HepG2 (cell line): ENCODE results near the gene HIRA. TPM values are rescaled to one million over a fixed set of nuclear protein-coding genes. Genes with fewer than 3 reads are reported as not detected.

Source experiments
- ARID3A ChIP-seq: IDR thresholded peaks from 2 replicates; pipeline ENCODE4 v1.6.1; 2012; ENCODE audit warnings: low read depth, low read length, improper control_type of control experiment
- ATF3 ChIP-seq: sonication (generic); formaldehyde crosslinking; IDR thresholded peaks from 2 replicates; pipeline ENCODE4 v1.4.0; 2020; ENCODE audit warnings: missing genetic modification reagents
- ATRX ChIP-seq: sonication (generic); formaldehyde crosslinking; IDR thresholded peaks from 2 replicates; pipeline ENCODE4 v1.4.0; 2020; ENCODE audit warnings: missing genetic modification reagents, borderline replicate concordance
- CHD4 ChIP-seq: fragments of 200-600 bp; sonication (generic); IDR thresholded peaks from 2 replicates; pipeline ENCODE4 v1.7.0; 2017; ENCODE audit warnings: mild to moderate bottlenecking, low read length, borderline replicate concordance
- CREM ChIP-seq, 2 experiments: sonication (generic) in 1 of 2; formaldehyde crosslinking in 1 of 2; IDR thresholded peaks; 2 replicates each; pipeline versions ENCODE4 v1.4.0 to v1.6.1; 2016 to 2020; ENCODE audit warnings: antibody characterized with exemption in 1 of 2, mild to moderate bottlenecking in 1 of 2, missing genetic modification reagents in 1 of 2
- EED ChIP-seq: sonication (generic); formaldehyde crosslinking; IDR thresholded peaks from 2 replicates; pipeline ENCODE4 v1.5.0; 2020; ENCODE audit warnings: mild to moderate bottlenecking, missing genetic modification reagents
- ELF4 ChIP-seq: sonication (generic); formaldehyde crosslinking; IDR thresholded peaks from 2 replicates; pipeline ENCODE4 v1.5.0; 2020; ENCODE audit warnings: missing genetic modification reagents, mild to moderate bottlenecking, moderate library complexity, borderline replicate concordance
- HNRNPLL ChIP-seq: fragments of 200-400 bp; formaldehyde crosslinking; IDR thresholded peaks from 2 replicates; pipeline ENCODE4 v1.6.1; 2017; ENCODE audit warnings: mild to moderate bottlenecking, low read depth, low read length; ENCODE audit not compliant: poor library complexity, severe bottlenecking
- KDM4B ChIP-seq: sonication (generic); formaldehyde crosslinking; IDR thresholded peaks from 2 replicates; pipeline ENCODE4 v1.4.0; 2020; ENCODE audit warnings: missing genetic modification reagents
- MTF2 ChIP-seq: sonication (generic); formaldehyde crosslinking; IDR thresholded peaks from 2 replicates; pipeline ENCODE4 v1.5.0; 2020; ENCODE audit warnings: missing genetic modification reagents, borderline replicate concordance
- TFDP2 ChIP-seq: sonication (generic); formaldehyde crosslinking; IDR thresholded peaks from 2 replicates; pipeline ENCODE4 v1.4.0; 2020; ENCODE audit warnings: missing genetic modification reagents
- ZFP41 ChIP-seq: sonication (generic); formaldehyde crosslinking; IDR thresholded peaks from 2 replicates; pipeline ENCODE4 v1.4.0; 2020; ENCODE audit warnings: mild to moderate bottlenecking, missing genetic modification reagents, borderline replicate concordance
- ZNF263 ChIP-seq: sonication (generic); formaldehyde crosslinking; IDR thresholded peaks from 2 replicates; pipeline ENCODE4 v1.4.0; 2020; ENCODE audit warnings: missing genetic modification reagents
- ZNF317 ChIP-seq: sonication (generic); formaldehyde crosslinking; IDR thresholded peaks from 2 replicates; pipeline ENCODE4 v1.5.0; 2020; ENCODE audit warnings: mild to moderate bottlenecking, missing genetic modification reagents
- ZNF337 ChIP-seq: sonication (generic); formaldehyde crosslinking; IDR thresholded peaks from 2 replicates; pipeline ENCODE4 v1.5.1; 2020; ENCODE audit warnings: missing genetic modification reagents, low read depth, mild to moderate bottlenecking, borderline replicate concordance
- ZNF563 ChIP-seq: sonication (generic); formaldehyde crosslinking; IDR thresholded peaks from 2 replicates; pipeline ENCODE4 v1.8.0; 2022; ENCODE audit warnings: mild to moderate bottlenecking, moderate library complexity, missing genetic modification reagents
- ZNF589 ChIP-seq: sonication (generic); formaldehyde crosslinking; conservative IDR thresholded peaks from 2 replicates; pipeline ENCODE4 v1.8.0; 2022; ENCODE audit warnings: mild to moderate bottlenecking, moderate library complexity, missing genetic modification reagents
- ZNF773 ChIP-seq: sonication (generic); formaldehyde crosslinking; IDR thresholded peaks from 2 replicates; pipeline ENCODE4 v1.4.0; 2020; ENCODE audit warnings: missing genetic modification reagents, borderline replicate concordance
- ZNF841 ChIP-seq: sonication (generic); formaldehyde crosslinking; IDR thresholded peaks from 2 replicates; pipeline ENCODE4 v1.8.1; 2023; ENCODE audit warnings: missing genetic modification reagents, borderline replicate concordance
- ZSCAN9 ChIP-seq: IDR thresholded peaks from 2 replicates; pipeline ENCODE4 v1.6.1; 2016; ENCODE audit warnings: borderline replicate concordance
- polyA plus RNA-seq, 8 experiments: library from polyadenylated mRNA; depleted of rRNA in 3 of 8; stranded (reverse) in 7 of 8; unstranded in 1 of 8; fragments of >200 nt; fragmentation: Illumina TruSeq in 4 of 8; extraction: Trizol in 4 of 8; gene quantifications; 2 replicates each; pipeline versions ENCODE4 v1.2.1 to v1.2.3, GENCODE V29; 2011 to 2016; ENCODE audit warnings: low read depth in 4 of 8, missing spikeins in 1 of 8, mixed read lengths in 1 of 8; ENCODE audit not compliant: insufficient read depth in 1 of 8
- total RNA-seq, 5 experiments: library from RNA; depleted of rRNA; stranded (reverse); fragments of >200 nt; fragmentation: Illumina TruSeq; extraction: Trizol; gene quantifications; 2 replicates each; pipeline ENCODE4 v1.2.3, GENCODE V29; 2016; ENCODE audit warnings: low read depth in 1 of 5
- TF ChIP-seq, protein P1 (sequence below): sonication (generic); formaldehyde crosslinking; IDR thresholded peaks from 2 replicates; pipeline ENCODE4 v1.4.0; 2020; ENCODE audit warnings: missing genetic modification reagents
- TF ChIP-seq, protein P2 (sequence below), 2 experiments: fragments of 450-650 bp in 1 of 2; sonication (generic) in 1 of 2; formaldehyde crosslinking; IDR thresholded peaks; 2 replicates each; pipeline versions ENCODE4 v1.5.0 to v1.8.0; 2020 to 2022; ENCODE audit warnings: mild to moderate bottlenecking in 1 of 2, missing genetic modification reagents in 1 of 2

Gene HIRA
- total and polyA plus RNA-seq, 2 of the 13 experiments (the other 11 are each of a cell fraction or from before 2014, with no cell fraction given), result 21.5 to 29.2 TPM

- TF ChIP-seq ZNF563 (CRISPR knock-in tag) (no peak; the same call in 1 of the 2 replicates), ZSCAN9 (no peak), ELF4 (no peak), ZFP41 (peak; percentile 3; the same call in 1 of the 2 replicates), CREM (IDR thresholded peaks at IDR 0.05) (no peak), CREM (CRISPR knock-in tag; IDR thresholded peaks at IDR 0.05) (no peak), KDM4B (CRISPR knock-in tag) (no peak), CHD4 (no peak), HNRNPLL (no peak), TFDP2 (CRISPR knock-in tag) (no peak), ZNF317 (no peak), ARID3A (no peak), ATRX (no peak), ATF3 (CRISPR knock-in tag) (0 out of 2 replicates have a peak, but pooled peaks have one; percentile 18), ZNF841 (peak; percentile 69; the same call in 1 of the 2 replicates), ZNF263 (CRISPR knock-in tag) (no peak), MTF2 (CRISPR knock-in tag) (no peak), EED (CRISPR knock-in tag) (no peak), ZNF773 (no peak), ZNF337 (CRISPR knock-in tag) (no peak), ZNF589 (CRISPR knock-in tag) (peak; percentile 69; the same call in 1 of the 2 replicates)
- TF ChIP-seq, protein P1, sequence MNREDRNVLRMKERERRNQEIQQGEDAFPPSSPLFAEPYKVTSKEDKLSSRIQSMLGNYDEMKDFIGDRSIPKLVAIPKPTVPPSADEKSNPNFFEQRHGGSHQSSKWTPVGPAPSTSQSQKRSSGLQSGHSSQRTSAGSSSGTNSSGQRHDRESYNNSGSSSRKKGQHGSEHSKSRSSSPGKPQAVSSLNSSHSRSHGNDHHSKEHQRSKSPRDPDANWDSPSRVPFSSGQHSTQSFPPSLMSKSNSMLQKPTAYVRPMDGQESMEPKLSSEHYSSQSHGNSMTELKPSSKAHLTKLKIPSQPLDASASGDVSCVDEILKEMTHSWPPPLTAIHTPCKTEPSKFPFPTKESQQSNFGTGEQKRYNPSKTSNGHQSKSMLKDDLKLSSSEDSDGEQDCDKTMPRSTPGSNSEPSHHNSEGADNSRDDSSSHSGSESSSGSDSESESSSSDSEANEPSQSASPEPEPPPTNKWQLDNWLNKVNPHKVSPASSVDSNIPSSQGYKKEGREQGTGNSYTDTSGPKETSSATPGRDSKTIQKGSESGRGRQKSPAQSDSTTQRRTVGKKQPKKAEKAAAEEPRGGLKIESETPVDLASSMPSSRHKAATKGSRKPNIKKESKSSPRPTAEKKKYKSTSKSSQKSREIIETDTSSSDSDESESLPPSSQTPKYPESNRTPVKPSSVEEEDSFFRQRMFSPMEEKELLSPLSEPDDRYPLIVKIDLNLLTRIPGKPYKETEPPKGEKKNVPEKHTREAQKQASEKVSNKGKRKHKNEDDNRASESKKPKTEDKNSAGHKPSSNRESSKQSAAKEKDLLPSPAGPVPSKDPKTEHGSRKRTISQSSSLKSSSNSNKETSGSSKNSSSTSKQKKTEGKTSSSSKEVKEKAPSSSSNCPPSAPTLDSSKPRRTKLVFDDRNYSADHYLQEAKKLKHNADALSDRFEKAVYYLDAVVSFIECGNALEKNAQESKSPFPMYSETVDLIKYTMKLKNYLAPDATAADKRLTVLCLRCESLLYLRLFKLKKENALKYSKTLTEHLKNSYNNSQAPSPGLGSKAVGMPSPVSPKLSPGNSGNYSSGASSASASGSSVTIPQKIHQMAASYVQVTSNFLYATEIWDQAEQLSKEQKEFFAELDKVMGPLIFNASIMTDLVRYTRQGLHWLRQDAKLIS (CRISPR knock-in tag), result no peak
- TF ChIP-seq, protein P2, sequence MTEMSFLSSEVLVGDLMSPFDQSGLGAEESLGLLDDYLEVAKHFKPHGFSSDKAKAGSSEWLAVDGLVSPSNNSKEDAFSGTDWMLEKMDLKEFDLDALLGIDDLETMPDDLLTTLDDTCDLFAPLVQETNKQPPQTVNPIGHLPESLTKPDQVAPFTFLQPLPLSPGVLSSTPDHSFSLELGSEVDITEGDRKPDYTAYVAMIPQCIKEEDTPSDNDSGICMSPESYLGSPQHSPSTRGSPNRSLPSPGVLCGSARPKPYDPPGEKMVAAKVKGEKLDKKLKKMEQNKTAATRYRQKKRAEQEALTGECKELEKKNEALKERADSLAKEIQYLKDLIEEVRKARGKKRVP (CRISPR knock-in tag; IDR thresholded peaks at IDR 0.05), result no peak
Observed at GRCh38 chr22:19431649-19432132, at the start of gene HIRA (continued).
